HepG2 (cell line): ENCODE data around the gene SAMD10. TPM values are rescaled to one million over a fixed set of nuclear protein-coding genes. Genes with fewer than 3 reads are reported as not detected.

ENCODE experiments used
- AHDC1 ChIP-seq: sonication (generic); formaldehyde crosslinking; IDR thresholded peaks from 2 replicates; pipeline ENCODE4 v1.5.1; 2020; ENCODE audit warnings: mild to moderate bottlenecking, missing genetic modification reagents, borderline replicate concordance
- CC2D1A ChIP-seq: sonication (generic); formaldehyde crosslinking; IDR thresholded peaks from 2 replicates; pipeline ENCODE4 v1.8.1; 2023; ENCODE audit warnings: mild to moderate bottlenecking, missing genetic modification reagents
- ETV5 ChIP-seq: IDR thresholded peaks from 2 replicates; pipeline ENCODE4 v1.6.1; 2018; ENCODE audit warnings: missing biosample characterization, missing genetic modification reagents, inconsistent platforms, borderline replicate concordance
- LCORL ChIP-seq, 2 experiments: fragments of 450-650 bp in 1 of 2; sonication (generic) in 1 of 2; formaldehyde crosslinking in 1 of 2; IDR thresholded peaks; 2 replicates each; pipeline versions ENCODE4 v1.5.0 to v1.6.1; 2017 to 2020; ENCODE audit warnings: antibody characterized with exemption in 1 of 2, missing genetic modification reagents in 1 of 2
- MAX ChIP-seq: IDR thresholded peaks from 2 replicates; pipeline ENCODE4 v1.6.1; 2012; ENCODE audit warnings: inconsistent platforms
- MTA3 ChIP-seq: sonication (generic); formaldehyde crosslinking; IDR thresholded peaks from 2 replicates; pipeline ENCODE4 v1.4.0; 2020; ENCODE audit warnings: missing genetic modification reagents
- RNF2 ChIP-seq: fragments of 450-650 bp; conservative IDR thresholded peaks from 2 replicates; pipeline ENCODE4 v1.6.1; 2016; ENCODE audit warnings: low read depth
- SIN3B ChIP-seq: fragments of 150-350 bp; IDR thresholded peaks from 2 replicates; pipeline ENCODE4 v1.6.1; 2014; ENCODE audit warnings: low read length
- TEAD3 ChIP-seq: optimal IDR thresholded peaks from 2 replicates; pipeline ENCODE3; 2016; ENCODE audit warnings: borderline replicate concordance
- ZFP36L2 ChIP-seq: sonication (generic); formaldehyde crosslinking; IDR thresholded peaks from 2 replicates; pipeline ENCODE4 v1.4.0; 2020; ENCODE audit warnings: missing genetic modification reagents
- ZNF326 ChIP-seq: sonication (generic); formaldehyde crosslinking; IDR thresholded peaks from 2 replicates; pipeline ENCODE4 v1.4.0; 2020; ENCODE audit warnings: missing genetic modification reagents, borderline replicate concordance
- ZNF354B ChIP-seq: sonication (generic); formaldehyde crosslinking; IDR thresholded peaks from 2 replicates; pipeline ENCODE4 v1.8.0; 2022; ENCODE audit warnings: mild to moderate bottlenecking, missing genetic modification reagents
- ZNF383 ChIP-seq: sonication (generic); formaldehyde crosslinking; IDR thresholded peaks from 2 replicates; pipeline ENCODE4 v1.4.0; 2020; ENCODE audit warnings: missing genetic modification reagents, mild to moderate bottlenecking, borderline replicate concordance
- polyA plus RNA-seq, 8 experiments: library from polyadenylated mRNA; depleted of rRNA in 3 of 8; stranded (reverse) in 7 of 8; unstranded in 1 of 8; fragments of >200 nt; fragmentation: Illumina TruSeq in 4 of 8; extraction: Trizol in 4 of 8; gene quantifications; 2 replicates each; pipeline versions ENCODE4 v1.2.1 to v1.2.3, GENCODE V29; 2011 to 2016; ENCODE audit warnings: low read depth in 4 of 8, missing spikeins in 1 of 8, mixed read lengths in 1 of 8; ENCODE audit not compliant: insufficient read depth in 1 of 8
- total RNA-seq, 5 experiments: library from RNA; depleted of rRNA; stranded (reverse); fragments of >200 nt; fragmentation: Illumina TruSeq; extraction: Trizol; gene quantifications; 2 replicates each; pipeline ENCODE4 v1.2.3, GENCODE V29; 2016; ENCODE audit warnings: low read depth in 1 of 5
- TF ChIP-seq, protein P1 (sequence below): sonication (generic); formaldehyde crosslinking; IDR thresholded peaks from 2 replicates; pipeline ENCODE4 v1.8.1; 2022; ENCODE audit warnings: low read depth, mild to moderate bottlenecking, missing genetic modification reagents
- TF ChIP-seq, protein P2 (sequence below): sonication (generic); formaldehyde crosslinking; IDR thresholded peaks from 2 replicates; pipeline ENCODE4 v1.4.0; 2020; ENCODE audit warnings: missing genetic modification reagents, borderline replicate concordance
- TF ChIP-seq, protein P3 (sequence below): IDR thresholded peaks from 2 replicates; pipeline ENCODE4 v1.6.1; 2016

SAMD10 gene
- total and polyA plus RNA-seq, 2 of the 13 experiments (the other 11 are each of a cell fraction or from before 2014, with no cell fraction given): 6.1 to 11.0 TPM

- TF ChIP-seq, protein P1, sequence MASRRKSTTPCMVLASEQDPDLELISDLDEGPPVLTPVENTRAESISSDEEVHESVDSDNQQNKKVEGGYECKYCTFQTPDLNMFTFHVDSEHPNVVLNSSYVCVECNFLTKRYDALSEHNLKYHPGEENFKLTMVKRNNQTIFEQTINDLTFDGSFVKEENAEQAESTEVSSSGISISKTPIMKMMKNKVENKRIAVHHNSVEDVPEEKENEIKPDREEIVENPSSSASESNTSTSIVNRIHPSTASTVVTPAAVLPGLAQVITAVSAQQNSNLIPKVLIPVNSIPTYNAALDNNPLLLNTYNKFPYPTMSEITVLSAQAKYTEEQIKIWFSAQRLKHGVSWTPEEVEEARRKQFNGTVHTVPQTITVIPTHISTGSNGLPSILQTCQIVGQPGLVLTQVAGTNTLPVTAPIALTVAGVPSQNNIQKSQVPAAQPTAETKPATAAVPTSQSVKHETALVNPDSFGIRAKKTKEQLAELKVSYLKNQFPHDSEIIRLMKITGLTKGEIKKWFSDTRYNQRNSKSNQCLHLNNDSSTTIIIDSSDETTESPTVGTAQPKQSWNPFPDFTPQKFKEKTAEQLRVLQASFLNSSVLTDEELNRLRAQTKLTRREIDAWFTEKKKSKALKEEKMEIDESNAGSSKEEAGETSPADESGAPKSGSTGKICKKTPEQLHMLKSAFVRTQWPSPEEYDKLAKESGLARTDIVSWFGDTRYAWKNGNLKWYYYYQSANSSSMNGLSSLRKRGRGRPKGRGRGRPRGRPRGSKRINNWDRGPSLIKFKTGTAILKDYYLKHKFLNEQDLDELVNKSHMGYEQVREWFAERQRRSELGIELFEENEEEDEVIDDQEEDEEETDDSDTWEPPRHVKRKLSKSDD (CRISPR knock-in tag): peak; percentile 49; the same call in 1 of the 2 replicates
- TF ChIP-seq, protein P2, sequence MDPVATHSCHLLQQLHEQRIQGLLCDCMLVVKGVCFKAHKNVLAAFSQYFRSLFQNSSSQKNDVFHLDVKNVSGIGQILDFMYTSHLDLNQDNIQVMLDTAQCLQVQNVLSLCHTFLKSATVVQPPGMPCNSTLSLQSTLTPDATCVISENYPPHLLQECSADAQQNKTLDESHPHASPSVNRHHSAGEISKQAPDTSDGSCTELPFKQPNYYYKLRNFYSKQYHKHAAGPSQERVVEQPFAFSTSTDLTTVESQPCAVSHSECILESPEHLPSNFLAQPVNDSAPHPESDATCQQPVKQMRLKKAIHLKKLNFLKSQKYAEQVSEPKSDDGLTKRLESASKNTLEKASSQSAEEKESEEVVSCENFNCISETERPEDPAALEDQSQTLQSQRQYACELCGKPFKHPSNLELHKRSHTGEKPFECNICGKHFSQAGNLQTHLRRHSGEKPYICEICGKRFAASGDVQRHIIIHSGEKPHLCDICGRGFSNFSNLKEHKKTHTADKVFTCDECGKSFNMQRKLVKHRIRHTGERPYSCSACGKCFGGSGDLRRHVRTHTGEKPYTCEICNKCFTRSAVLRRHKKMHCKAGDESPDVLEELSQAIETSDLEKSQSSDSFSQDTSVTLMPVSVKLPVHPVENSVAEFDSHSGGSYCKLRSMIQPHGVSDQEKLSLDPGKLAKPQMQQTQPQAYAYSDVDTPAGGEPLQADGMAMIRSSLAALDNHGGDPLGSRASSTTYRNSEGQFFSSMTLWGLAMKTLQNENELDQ (CRISPR knock-in tag): no peak
- TF ChIP-seq MAX (peak; percentile 76), ETV5 (CRISPR knock-in tag) (0 out of 2 replicates have a peak, but pooled peaks have one; percentile 35), SIN3B (0 out of 2 replicates have a peak, but pooled peaks have one; percentile 21), CC2D1A (CRISPR knock-in tag) (no peak), ZNF354B (CRISPR knock-in tag) (no peak), MTA3 (CRISPR knock-in tag) (no peak), RNF2 (no peak), ZNF326 (CRISPR knock-in tag) (no peak), TEAD3 (CRISPR knock-in tag) (no peak), LCORL (IDR thresholded peaks at IDR 0.05) (no peak), LCORL (CRISPR knock-in tag; IDR thresholded peaks at IDR 0.05) (peak; percentile 85; the same call in 1 of the 2 replicates), ZFP36L2 (CRISPR knock-in tag) (no peak), AHDC1 (CRISPR knock-in tag) (no peak), ZNF383 (CRISPR knock-in tag) (no peak)
- TF ChIP-seq, protein P3, sequence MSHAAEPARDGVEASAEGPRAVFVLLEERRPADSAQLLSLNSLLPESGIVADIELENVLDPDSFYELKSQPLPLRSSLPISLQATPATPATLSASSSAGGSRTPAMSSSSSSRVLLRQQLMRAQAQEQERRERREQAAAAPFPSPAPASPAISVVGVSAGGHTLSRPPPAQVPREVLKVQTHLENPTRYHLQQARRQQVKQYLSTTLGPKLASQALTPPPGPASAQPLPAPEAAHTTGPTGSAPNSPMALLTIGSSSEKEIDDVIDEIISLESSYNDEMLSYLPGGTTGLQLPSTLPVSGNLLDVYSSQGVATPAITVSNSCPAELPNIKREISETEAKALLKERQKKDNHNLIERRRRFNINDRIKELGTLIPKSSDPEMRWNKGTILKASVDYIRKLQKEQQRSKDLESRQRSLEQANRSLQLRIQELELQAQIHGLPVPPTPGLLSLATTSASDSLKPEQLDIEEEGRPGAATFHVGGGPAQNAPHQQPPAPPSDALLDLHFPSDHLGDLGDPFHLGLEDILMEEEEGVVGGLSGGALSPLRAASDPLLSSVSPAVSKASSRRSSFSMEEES: peak; percentile 18; the same call in 1 of the 2 replicates
These were observed 9.4 kb downstream of the SAMD10 start, which contains the start of gene ZNF512B (continued) for GRCh38 chr20:63969838-63970713.
